Stimulated activated CD8-positive, alpha-beta memory T cell treated with anti-CD3 and anti-CD28 coated beads, Interleukin-4, amount 100 ng/mL, for 4 hours (primary cell): ENCODE measurements around the gene ZEB2.

Experiments
- DNase-seq, 2 donors: peaks; one replicate each; pipeline ENCODE4 v3.0.0-alpha.2; 2020; ENCODE audit warnings: low read depth in 2 of 2, low spot score in 1 of 2

ZEB2 gene

DNA sequence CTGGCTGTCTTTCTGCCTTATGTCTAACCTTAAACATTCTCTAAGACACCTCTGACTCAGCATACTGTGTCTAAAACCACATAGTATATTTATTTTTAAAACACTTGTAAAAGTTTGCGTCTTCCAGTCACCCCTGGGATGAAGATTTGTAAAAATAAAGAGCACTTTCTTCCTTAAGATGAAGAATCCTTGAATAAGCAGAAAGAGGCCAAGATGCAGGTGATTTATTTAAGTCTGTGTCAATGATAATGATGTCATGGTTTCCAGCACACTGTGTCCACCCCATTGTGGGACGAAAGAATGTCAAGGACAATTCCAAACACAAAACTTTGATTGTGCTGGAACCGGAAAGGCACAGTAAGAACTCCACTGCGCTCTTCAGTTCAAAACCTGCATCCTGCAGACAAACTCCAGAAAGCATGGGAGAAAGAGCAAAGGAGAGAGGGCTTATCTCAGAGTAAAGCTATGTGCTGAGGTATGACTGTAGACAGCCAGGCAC is 92.9 kb downstream of the ZEB2 start:
- DNase-seq = no peak

DNA sequence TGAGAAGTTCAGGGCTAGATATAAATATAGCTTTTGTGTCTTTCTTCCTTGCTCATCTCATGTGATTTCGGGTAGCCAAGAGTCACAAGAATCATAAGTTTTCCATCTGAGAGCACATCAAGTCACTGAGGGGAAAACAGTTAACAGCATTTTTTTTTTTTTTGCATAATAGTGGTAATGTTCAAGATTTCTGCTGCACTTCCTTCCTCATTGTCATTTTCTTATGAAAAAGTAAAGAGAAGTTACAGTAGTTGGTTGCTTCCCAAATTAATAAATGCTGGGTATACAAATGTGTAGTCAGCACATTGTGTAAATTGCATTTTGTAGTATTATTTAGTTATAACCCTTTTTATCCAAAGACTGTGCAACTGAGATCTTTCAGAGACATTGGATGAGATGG is 93.6 kb downstream of the ZEB2 start:
- no peak for DNase-seq

DNA sequence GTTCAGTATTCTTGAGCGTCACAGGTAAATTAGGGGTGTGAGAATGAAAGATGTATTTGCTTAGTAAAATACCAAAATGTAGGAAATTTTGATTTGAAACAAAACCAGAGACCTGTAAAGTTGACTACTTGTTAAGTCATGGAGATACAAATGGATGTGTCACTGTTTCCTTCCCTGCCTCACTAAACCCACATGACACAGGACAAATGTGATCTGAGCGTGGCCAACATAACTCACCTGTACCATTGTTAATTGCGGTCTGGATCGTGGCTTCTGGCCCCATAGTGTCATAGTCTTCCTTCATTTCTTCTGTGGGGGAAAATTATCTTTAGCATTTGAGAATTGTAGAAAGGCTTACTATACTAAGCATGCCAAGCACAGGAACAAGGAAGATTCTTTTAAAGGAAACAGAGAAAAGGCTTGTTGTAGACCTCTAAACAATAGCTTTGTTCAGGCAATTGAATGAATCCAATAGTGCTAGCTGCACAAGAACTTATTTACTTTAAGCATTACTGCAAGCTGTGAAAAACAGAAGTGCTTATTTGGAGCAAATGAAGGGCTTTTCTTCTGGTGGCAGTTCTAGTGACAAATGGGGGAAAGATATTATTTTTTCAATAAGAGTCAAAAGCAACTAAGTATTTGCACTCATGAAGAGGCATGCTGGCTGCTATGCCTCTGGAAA is 95.2 kb downstream of the ZEB2 start:
- no peak for DNase-seq

GRCh38 chr2:144421606-144422510 is 98.1 kb downstream of the ZEB2 start:
- no peak for DNase-seq

GRCh38 chr2:144419218-144419617 is 100.7 kb downstream of the ZEB2 start:
- no peak for DNase-seq

GRCh38 chr2:144415386-144415785 is 104.5 kb downstream of the ZEB2 start:
- no peak for DNase-seq

DNA sequence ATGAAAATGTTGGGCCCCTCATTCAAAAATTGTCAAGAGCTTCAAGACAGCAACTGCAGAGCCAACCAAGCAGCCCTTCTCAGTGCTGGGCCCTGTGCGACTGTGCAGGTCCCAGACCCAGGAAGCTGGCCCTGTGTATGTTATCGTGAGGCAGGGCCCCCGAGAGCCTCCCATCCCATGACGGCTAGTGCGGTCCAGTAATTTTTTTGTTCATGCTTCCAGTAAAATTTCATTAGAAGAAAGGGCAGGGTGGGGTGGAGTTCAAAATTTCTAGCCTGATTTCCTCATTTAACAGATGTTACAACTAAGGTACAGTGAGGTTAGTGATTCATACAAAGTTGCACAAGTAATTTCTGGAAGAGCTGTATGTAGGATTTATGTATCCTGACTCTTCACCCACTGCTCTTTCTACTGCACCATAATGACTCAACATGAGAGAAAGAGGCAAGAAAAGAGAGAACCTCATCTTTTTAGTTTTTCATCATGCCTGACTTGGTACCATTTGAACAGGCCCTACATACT is 105.5 kb downstream of the ZEB2 start:
- DNase-seq = no peak

- DNase-seq = no peak
Measured at GRCh38 chr2:144412709-144413108, 107.2 kb downstream of the ZEB2 start.

DNA sequence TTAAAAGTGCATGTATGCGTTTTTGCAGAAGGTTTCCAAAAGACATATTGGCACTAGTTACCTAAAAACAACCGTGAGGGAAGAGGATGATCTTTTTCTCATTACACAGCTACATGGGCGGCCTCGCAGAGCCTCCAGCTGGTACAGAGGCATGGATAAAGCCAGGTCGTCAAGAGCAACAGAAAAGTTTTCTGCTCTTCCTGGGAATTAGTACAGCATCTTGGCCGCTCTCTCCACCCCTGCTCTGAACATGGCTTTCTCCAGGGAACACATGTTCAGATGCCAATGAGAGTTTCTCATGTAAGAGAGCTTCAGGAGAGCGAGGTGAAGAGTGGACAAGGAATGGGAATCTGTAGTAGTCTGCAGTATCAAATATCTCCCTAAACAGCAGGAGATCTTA is 108.4 kb downstream of the ZEB2 start:
- no peak for DNase-seq

GRCh38 chr2:144409241-144409640 is 110.7 kb downstream of the ZEB2 start:
- no peak for DNase-seq

- no peak for DNase-seq
Measured at GRCh38 chr2:144407262-144407661, 112.7 kb downstream of the ZEB2 start.

- DNase-seq = no peak
Measured at GRCh38 chr2:144405982-144406788, 113.7 kb downstream of the ZEB2 start.

- DNase-seq = no peak
Measured at GRCh38 chr2:144405321-144405720, 114.6 kb downstream of the ZEB2 start.

DNA sequence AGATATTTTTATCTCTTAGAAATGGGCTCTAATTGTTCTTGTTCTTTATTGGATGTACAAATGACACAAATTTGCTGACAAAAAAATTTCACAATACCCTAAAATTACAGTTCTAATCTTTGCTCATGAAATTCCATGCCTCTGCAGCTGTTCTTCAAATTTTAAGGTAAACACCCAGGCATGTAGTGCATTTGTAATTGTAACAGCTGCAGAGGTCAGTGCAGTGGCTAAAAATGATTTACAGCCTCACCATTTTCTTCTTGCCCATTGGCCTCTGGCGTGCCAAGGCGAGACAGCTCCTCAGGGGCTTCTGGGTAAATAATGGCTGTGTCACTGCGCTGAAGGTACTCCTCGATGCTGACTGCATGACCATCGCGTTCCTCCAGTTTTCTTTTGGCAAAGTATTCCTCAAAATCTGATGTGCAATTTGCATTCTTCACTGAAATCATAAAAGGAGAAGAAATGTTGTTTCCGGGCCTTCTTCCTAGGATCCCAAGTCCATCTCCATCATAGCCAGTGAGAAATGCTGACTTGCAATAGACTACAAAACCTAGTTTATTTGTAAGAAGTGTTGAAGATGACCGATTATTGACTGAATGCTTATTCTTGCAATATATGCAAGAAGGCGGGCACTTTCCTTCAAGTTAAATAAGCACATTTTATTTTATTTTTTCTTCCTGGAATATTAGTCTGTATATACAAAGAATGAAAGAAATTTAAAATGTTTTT is 115.2 kb downstream of the ZEB2 start:
- DNase-seq = no peak

DNA sequence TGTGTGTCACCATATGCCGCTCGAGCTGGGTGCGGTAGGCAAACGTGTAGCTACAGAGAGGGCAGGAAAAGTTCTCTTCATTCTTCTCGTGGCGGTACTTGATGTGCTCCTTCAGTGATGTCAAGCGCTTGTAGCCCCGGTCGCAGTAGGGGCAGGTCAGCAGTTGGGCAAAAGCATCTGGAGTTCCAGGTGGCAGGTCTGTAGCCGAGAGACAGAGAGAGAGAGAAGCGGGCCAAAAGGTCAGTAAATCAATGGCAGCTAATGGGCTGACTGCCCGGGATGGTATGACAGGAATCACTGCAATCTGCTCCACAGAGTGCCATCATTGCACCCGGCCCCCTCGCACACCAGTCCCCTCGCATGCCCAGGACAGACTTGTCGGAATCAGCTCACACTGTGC is 116.0 kb downstream of the ZEB2 start:
- no peak for DNase-seq

DNA sequence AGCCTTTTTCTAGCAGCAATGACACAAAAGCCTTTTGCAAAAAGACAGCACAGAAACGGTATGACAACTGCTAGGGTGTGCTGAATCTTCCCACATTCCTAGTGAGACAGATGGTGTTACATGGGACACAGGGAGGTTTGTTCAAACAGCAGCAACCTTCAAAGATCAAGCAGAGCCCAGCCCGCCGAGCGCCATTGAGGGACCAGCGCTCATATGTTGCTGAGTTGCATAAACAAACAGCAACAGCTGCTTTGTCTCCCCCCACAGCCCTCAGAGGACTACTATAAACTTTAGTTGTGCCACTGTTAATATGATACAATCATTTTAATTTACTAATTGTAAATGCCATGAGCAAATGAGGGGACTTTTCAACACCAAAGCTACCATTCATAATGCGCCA is 117.7 kb downstream of the ZEB2 start:
- no peak for DNase-seq

- no peak for DNase-seq
Measured at GRCh38 chr2:144401036-144401435, 118.9 kb downstream of the ZEB2 start.

GRCh38 chr2:144396318-144396717 is 123.6 kb downstream of the ZEB2 start:
- no peak for DNase-seq

DNA sequence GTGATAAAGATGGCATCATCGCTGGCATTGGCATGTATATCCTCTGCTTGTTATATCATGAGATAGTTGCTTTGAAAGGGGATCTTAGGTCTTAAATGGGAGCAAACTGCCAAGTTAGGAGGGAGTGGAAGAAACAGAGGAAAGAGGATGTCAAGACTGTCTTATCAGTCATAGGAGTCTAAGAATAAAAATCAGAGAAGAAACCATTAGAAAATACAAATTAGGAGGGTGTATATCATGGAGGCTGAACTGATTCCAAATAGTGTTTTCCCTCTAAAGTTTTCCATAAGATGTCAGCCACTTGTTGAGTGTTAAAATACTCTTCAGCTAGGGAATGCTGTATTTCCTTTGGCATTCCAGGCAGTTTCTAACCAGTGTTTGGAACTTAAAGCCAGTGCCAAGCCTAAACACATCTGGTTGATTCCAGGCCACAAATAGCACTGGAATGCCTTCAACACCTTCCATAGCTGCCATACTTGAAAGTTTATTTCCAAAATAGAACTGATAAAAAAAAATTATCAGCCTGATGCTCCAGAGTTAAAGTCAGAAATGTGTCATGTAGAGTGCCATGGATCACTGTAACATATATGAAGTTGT is 129.4 kb downstream of the ZEB2 start:
- no peak for DNase-seq

GRCh38 chr2:144389930-144390311 is 130.0 kb downstream of the ZEB2 start:
- no peak for DNase-seq
